HUDEP-2 (cell line): ENCODE measurements around the gene CYBC1.
"Not testable (repeated sequence)": the region's sequence is repeated elsewhere in the genome, so short reads cannot be mapped to it uniquely, and the experiment has no call there.

ENCODE experiments used
- DNase-seq, 76 experiments: peaks; one replicate each; lab custom pipeline; 2025; ENCODE audit not compliant: unreplicated experiment in 76 of 76; lab: John Stamatoyannopoulos, UW

CYBC1 gene

DNA sequence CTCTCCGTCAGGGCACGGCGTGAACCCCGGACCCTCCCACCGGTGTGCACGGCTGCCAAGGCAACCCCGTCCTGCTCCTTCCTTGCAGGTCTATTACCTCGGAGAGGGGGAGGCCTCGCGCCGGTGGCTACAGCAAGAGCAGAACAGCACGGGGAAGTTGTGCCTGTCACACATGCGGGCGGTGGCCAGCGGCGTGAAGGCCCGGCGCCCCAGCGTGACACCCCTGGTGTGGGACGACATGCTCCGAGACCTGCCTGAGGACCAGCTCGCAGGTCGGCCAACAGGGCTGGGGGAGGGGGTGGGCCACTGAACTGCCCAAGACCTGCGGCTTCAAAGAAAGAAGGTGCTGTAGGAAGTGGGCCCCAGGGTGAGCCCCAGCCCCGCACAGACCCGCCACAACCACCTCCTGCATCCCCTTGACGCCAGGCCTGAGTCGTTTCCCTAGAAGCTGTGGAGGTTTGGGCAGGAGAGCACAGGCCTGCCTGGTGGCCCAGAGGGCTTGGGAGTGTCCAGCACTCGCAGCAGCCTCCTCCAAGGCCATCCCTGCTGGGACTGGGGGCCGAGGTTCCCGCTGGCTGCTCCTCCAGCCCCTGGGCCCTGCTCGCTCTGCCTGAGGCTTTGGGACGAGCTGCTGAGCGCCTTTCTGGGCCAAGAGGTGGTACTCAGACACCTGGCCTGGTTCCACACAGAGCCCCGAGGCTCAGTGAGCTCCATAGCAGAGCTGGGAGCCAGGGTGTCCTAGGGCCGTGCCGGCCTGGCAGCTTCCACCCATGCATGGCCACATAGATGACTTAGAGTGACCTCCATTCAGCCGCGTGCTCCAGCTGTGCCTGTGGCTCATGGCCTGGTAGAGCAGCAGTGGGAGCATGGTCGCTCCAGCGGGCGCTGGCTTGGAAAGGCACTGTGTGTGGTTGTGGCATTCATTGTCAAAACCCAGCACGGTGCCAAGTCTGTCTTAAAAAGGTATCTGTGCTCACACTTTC is 14.7 kb downstream of the CYBC1 start:
- DNase-seq, result no peak

DNA sequence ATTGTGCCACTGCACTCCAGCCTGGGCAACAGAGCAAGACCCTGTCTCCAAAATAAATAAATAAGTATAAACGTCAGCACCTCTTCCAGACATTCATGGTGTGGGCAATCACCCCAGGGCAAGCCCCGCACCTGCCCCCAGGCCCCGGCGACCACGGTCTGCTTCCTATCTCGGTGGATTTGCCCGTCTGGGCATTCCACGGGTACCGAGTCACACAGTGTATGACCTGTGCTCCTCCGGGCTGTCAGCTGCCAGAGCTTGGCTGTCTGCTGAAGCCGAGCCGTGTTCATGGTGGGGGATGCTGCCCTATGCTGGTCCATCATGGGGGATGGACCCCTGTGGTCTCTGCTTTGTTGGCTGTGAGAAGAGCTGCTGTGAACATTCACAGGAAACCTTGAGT is 15.4 kb downstream of the CYBC1 start:
- no peak for DNase-seq

DNA sequence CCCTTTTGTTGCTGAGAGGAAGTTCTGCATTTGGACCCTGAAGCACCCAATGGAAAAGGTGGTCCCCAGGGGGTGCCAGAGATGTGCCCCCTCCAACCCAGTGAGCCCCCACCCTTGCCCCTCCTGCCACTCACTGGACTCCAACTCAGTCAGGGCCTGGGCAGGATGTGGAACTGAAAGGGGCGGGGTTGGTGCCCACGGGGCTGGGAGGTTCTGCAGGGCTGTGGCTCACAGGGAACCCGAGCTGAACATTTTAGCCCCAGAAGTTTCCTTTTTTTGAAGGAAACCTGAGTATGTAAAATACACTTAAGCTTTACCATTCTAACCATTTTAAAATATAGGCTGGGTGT is 16.4 kb downstream of the CYBC1 start:
- no peak for DNase-seq

DNA sequence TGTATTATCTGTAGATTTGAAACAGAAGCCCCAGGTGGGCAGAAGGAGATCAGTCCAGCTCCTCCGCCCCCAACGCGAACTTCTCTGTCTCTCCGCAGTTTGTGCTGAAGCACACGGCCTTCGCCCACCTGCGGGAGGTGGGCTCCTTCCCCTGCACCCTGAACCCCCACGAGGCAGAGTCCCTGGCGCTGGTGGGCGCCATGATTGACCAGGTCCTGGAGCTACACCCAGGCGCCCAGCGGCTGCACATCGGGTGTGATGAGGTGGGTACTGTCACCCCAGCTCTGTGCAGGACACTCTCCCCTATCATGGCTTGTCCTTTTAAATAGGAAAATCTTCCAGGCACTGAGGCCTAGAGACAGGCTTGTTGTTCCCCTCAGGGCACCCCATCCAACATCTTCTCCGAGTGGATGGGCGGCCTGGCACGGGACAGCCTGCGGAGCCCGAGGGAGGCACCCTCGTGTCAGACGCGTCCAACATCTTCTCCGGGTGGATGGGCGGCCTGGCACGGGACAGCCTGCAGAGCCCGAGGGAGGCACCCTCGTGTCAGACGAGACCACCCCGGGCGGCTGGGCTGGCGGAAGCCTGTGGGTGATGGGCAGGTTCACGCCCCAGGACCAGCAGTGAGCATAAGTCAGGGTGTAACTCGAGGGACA is 16.9 kb downstream of the CYBC1 start:
- DNase-seq, result no peak

DNA sequence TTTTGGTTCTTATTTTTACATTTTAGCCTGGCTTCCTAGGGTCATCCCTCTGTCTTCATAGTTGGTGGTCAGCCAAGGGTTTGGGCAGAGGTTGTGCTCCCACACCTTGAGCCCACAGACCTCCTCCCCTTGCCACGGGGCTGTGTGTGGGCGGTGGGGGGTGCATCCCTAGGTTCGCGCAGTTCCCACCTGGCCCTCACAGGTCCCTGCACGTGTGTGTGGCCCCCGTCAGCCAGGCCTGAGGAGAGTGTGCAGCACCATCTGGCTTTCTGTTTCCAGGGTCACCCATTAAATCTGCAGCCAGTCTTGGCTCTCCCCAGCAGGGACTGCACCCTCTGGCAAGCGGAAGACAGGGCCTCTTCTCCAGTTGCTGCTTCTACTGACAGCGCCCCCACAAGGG is 18.5 kb downstream of the CYBC1 start:
- DNase-seq, result no peak

DNA sequence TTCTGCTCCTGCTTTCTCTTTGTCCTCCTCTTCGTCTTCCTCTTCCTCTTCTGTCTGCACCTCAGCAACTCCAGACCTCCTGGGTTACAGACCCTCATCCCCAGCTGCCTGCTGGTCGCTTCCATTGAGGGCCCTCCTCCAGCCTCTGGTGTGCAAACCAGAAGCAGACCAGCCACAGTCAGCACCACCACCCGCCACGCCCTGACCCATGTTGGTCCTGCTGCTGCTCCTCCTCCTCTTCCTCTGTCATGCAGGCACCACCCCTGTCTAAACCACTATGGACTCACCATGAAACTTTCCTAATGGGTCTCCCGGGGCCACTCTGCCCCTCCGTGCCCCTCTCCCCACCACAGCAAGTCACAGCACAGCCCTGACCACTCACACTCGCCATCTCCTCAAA is 20.7 kb downstream of the CYBC1 start:
- peak in 2 of 76 experiments; percentile 17 to 18 for DNase-seq

DNA sequence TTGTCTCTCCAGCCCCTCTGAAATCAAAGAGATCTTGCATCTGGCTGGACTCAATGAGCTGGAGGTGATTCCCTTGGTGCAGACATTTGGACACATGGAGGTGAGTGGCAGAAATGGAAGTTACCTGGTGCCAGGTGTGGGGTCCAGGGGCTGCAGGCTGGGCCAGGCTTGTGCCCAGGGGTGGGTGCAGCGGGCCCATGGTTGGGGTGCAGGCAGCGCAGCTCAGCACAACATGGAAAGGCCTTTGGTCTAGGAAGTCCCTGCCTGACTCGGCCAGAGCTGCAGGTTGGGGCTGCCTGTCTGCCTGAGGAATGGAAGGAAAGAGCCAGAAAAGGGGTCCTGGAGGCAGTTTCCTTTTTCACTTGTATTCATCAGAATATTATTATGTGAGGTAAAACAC is 22.0 kb downstream of the CYBC1 start:
- DNase-seq, result no peak

DNA sequence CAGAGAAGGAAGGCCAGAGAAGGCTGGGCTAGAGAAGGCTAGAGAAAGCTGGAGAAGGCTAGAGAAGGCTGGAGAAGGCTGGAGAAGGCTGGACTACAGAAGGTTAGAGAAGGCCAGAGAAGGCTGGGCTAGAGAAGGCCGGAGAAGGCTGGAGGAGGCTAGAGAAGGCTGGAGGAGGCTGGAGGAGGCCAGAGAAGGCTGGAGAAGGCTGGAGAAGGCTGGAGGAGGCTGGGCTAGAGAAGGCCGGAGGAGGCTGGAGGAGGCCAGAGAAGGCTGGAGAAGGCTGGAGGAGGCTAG is 25.7 kb downstream of the CYBC1 start:
- DNase-seq, result no peak

DNA sequence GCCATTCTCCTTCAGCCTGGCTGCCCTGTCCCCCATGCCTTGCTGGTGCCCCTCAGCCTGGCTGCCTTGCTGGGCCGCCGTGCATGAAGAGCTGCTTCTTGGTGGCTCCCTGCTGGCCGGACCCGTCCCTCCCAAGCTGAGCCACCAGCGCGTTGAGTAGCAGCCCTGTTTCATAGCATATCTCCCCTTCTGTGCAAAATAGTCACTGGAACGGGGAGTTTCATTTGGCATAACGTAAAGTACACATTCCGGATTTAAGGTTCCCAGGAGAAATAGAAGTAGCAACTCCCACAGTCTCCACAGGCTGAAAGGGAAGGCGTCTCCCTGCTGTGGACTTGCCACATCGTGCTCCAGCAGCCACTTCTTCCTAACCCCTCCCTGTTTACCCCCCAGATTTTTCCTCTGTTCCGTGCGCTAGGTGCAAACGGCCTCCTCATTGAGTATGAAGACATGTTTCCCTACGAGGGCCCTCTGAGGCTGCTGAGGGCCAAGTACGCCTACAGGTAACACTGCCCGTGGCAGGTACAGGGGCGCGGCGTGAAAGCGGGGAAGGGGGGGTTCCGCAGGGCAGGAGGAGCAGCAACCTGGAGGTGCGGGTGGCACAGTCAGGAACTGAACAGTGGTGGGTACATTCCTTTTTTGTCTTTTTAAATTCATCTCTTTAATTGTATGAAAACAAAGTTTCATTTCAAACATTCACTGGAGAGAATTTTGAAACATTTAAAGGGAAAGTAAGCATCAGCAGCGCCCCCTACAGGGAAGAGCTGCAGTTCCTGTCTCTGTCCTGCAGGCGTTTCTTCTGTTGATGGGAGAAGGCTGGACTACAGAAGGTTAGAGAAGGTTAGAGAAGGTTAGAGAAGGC is 26.3 kb downstream of the CYBC1 start:
- DNase-seq, result peak in 48 of 76 experiments; percentile 3 to 62 (median 30)

DNA sequence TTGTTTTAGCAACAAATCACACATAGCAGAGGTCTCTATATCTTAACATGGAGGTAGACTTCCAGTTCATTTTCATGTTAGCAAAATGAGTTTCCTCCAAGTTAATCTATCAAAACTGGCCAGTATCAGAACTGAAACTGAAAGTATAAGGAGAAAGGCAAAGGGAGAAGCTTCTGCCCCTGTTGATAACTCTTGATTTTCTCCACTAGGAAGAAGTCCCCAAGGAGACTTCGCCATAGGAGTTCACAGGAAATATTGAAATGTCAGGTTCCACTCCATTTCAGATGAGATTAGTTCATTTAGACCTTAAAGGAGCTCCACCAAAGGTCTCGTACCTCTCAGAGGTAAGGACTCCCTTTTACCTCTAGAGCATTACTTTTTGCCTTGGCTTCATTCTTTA is 31.0 kb downstream of the CYBC1 start:
- DNase-seq, result no peak

DNA sequence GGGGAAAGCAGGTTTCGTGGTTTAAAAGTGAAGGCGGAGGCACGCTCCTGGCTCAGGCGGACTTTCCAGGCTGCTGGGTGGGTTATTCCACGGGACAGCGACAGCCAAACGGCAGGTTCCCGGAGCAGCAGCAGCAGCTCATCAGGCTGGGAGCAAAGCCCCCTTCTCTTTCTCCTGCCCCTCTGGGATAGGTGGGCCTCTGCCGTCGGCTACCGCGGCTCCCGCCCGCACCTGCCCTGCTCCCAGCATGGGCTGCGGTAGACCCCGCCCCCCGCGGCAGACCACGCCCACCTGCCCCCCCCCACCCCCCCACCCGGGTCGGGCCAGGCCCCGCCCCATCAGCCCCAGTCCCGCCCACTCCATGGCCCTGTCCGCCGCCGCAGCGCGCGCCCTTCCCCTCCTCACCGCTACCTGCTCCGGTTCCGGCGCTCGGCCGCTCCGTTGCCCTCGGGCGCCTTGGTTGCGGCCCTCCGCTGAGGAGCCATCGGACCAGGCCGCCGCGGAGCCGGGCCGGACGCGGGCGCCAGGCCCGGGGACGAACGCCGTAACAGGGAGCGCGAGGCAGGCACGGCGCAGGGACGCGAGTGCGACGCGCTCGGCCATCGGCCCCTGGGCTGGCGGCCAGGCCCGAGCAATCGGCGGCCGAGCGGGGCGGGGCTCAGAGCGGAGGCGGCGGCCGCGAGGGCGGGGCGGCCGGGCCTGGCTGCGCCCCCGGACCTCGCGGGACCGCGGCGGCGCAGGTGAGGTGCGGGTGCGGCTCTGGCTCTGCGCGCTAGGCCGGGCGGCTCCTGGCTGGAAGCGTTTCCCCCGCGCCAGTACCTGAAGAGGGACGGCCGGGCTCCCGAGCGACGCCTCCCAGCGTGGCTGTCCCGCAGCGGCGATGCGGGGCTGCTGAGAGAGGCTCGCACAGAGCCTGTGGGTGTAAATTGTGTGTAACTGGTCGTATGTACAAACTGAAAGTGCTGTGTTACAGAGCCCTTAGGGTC is 32.3 kb downstream of the CYBC1 start, which contains the start of the genes HEXD and OGFOD3:
HEXD (plus strand) TSS at position 347 of the 986 bp plus-strand sequence. CDS start 1,453 bp downstream, outside the sequence.
OGFOD3 (minus strand) TSS at position 586 of the 986 bp plus-strand sequence; CDS start at position 485, 101 bp downstream.
- peak in 71 of 76 experiments; percentile 24 to 95 (median 70) for DNase-seq

DNA sequence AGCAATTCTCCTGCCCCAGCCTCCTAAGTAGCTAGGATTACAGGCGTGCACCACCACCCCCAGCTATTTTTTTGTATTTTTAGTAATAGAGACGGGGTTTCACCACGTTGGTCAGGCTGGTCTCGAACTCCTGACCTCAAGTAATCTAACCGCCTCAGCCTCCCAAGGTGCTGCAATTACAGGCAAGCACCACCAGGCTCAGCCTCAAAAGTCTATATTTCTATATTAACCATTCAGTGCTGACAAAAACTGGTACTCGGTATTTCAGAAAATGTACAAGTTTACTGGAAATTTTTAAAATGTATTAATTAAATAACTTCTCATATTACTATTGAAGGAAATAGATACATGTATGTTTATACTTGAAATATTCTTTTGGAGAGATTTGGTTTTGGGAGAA is 33.8 kb downstream of the CYBC1 start:
- DNase-seq, result peak in 2 of 76 experiments; percentile 12 to 19

DNA sequence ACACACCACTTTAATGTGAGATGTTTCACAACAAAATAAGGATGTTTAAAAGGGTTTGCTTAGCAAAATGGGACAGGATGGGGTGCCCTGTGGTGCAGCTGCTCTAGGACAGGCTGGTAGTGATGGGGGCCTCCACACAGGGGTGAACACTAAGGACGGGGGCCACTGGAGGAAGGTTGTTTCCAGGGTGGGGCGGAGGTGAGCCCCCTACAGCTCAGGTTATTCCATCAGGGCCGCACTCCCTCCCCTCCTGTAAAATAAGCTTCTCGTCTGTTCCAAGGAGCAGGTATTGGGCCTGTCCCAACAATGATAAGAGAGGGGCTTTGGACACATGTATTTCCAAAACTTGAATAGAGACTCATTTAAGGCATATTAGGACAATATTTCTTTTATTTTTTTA is 34.3 kb downstream of the CYBC1 start:
- no peak for DNase-seq

DNA sequence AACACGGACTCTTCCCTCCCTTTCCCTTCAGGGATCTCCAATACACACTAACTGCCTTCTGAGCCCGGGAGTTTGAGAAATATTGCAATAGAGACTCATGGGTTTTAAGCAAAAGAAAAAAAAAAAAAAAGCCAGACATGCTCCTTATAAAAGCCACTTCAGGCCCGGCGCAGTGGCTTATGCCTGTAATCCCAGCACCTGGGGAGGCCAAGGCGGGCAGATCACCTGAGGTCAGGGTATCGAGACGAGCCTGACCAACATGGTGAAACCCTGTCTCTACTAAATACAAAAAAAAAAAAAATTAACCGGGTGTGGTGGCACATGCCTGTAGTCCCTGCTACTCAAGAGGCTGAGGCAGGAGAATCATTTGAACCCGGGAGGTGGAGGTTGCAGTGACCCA is 34.8 kb downstream of the CYBC1 start:
- no peak for DNase-seq

DNA sequence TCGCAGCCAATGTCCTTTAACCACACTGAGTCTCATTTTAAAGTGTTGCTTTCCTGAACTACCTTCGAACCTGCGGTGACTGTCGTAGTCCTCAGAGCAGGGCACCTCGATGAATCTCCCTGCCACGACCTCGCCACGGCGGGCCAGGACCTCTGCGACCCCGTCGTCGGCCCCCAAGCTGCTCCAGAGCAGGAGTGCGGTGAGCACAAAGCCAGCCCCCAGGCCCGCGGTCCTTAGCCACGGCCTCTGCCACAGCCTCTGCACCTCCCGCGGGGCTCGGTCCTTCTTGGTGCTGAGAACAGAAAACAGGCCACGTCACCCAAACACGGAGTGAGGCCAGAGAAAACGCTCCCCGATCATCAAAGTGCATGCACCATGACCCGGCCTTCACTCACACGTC is 35.2 kb downstream of the CYBC1 start:
- no peak for DNase-seq

DNA sequence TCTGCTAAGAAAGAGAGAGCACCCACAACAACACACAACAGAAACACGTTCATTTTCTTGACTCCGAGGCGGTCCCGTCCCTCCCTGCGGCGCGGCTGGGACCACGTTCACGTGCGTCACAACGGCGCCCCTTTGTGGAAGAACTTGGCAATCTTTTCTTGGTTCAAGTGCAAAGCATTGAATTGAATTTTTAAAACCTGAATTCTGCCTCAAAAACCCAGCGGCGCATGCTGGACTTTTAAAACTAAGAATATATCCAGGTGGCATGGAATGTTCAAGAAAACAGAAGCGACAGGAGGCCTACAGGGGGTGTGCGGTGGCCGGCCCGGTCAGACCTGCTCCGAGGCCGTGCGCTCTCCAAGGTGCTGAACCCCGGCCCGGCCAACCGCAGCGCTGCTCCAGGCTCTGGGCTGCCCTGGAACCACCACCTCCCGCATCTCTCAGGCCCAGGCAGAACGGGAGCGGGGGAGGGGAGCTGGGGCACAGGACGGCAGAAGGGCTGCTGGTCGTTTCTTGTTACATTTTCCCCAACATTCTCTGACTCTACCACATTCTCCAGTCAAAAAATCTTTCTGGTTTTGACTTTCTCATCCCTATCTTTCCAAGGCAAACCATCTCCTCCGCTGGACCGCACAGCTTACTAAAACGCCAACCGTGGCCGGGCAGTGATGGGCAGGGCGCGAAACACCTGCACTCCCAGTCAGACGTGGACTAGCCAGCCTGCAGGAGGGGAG is 35.8 kb downstream of the CYBC1 start:
- peak in 56 of 76 experiments; percentile 9 to 72 (median 47) for DNase-seq

DNA sequence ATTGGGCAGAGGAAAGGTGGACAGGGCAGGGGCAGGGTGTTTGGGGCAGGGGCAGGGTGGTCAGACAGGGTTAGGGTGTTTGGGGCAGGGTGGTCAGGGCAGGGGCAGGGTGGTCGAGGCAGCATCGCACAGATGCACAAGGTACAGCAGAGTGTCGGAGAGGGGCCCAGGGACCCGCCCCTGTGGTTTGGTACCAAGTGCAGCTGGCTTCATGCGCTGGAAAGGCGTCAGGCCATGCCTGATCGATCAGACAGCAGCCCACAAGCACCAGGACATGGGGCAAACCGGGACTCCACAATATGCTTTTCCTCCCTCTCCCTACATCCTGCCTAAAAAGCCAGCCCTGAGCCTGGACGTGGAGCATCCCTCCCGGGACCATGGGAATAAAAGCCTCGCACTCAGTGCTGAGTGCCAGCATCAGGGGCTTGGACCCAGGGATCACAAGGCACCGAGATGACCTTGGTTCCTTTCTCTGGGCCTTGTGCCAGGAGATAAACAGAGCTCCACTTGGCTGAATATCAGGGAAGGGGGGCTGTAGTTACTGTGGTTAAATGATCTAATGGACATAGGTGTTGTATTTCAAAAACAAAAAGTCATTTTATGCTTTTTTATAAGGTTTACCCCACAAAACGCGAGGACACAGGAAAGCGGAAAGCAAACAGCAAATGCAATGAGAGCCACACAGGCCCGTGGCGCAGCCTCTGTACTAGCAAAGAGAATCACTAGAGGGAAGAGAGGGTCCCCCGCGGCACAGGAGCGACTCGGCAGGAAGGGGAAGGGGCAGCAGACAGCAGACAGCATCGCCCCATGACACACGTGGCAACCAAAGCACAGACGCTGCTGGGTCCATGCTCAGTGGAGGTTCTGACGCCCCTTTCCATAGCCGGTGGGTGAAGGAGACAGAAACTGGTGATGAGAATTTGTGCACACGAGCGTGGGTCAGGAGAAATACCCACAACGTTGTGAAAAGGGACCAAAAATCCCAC is 37.7 kb downstream of the CYBC1 start:
- DNase-seq, result peak in 17 of 76 experiments; percentile 8 to 59 (median 16)

DNA sequence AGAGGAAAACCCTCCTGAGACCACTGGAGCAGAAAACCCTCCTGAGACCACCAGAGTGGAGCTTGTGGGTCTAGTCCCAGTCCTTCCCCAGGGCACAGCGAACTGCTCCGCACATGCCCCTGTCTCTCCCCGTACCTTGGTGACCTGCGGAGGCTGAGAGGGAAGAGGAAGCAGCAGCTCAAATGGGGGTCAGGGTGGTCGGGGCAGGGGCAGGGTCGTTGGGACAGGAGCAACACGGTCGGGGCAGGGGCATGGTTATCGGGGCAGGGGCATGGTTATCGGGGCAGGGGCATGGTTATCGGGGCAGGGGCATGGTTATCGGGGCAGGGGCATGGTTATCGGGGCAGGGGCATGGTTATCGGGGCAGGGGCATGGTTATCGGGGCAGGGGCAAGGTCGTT is 38.5 kb downstream of the CYBC1 start:
- not testable (repeated sequence) for DNase-seq
